ENCODE results near the gene EPS15.

GRCh38 chr1:51463561-51463960, 55.5 kb downstream of the EPS15 start:
- TF ChIP-seq CTCF (IDR thresholded peaks at IDR 0.05), result no peak
- TF ChIP-seq POLR2A (IDR thresholded peaks at IDR 0.05), result no peak
- no peak for TF ChIP-seq EP300 (IDR thresholded peaks at IDR 0.05)

All from ovary (tissue), 3 donors.